Activated naive CD4-positive, alpha-beta T cell treated with anti-CD3 and anti-CD28 coated beads for 36 hours (primary cell): Measurements from ENCODE around the gene KIRREL1. TPM values are rescaled to one million over a fixed set of nuclear protein-coding genes. Genes with fewer than 3 reads are reported as not detected.

Experiments
- CTCF ChIA-PET: fragments of 350-600 bp; sonication (Branson Sonifier 250); formaldehyde crosslinking; loops from one replicate; lab custom pipeline; 2021; ENCODE audit warnings: antibody characterized with exemption; lab: Charles Lee
- DNase-seq: peaks from one replicate; pipeline ENCODE4 v3.0.0-alpha.2; 2020
- H3K27ac Mint-ChIP-seq: one replicate; pipeline ENCODE4 v1.8.0; 2021; ENCODE audit warnings: mild to moderate bottlenecking, mixed read lengths
- H3K27me3 Mint-ChIP-seq: one replicate; pipeline ENCODE4 v1.8.0; 2021; ENCODE audit warnings: low read depth, mixed read lengths
- H3K36me3 Mint-ChIP-seq: one replicate; pipeline ENCODE4 v1.8.0; 2021; ENCODE audit warnings: low read depth, mixed read lengths
- H3K4me1 Mint-ChIP-seq: one replicate; pipeline ENCODE4 v1.8.0; 2021; ENCODE audit warnings: low read depth, mixed read lengths
- H3K4me3 Mint-ChIP-seq: one replicate; pipeline ENCODE4 v1.8.0; 2021; ENCODE audit warnings: mild to moderate bottlenecking, moderate library complexity, mixed read lengths
- H3K9me3 Mint-ChIP-seq: one replicate; pipeline ENCODE4 v1.8.0; 2021; ENCODE audit warnings: mixed read lengths
- intact Hi-C: fragments of 100-400 bp; cut with micrococcal nuclease; formaldehyde crosslinking; loops from one replicate; pipeline ENCODE4 v1.15.1; 2023
- total RNA-seq, 2 experiments: library from RNA; stranded (reverse); gene quantifications; one replicate each; pipeline ENCODE4 v1.2.3, GENCODE V29; 2021

Gene KIRREL1
- under 1 TPM in 1 of 2 experiments, not detected in 1; 0.05 TPM for total RNA-seq

DNA sequence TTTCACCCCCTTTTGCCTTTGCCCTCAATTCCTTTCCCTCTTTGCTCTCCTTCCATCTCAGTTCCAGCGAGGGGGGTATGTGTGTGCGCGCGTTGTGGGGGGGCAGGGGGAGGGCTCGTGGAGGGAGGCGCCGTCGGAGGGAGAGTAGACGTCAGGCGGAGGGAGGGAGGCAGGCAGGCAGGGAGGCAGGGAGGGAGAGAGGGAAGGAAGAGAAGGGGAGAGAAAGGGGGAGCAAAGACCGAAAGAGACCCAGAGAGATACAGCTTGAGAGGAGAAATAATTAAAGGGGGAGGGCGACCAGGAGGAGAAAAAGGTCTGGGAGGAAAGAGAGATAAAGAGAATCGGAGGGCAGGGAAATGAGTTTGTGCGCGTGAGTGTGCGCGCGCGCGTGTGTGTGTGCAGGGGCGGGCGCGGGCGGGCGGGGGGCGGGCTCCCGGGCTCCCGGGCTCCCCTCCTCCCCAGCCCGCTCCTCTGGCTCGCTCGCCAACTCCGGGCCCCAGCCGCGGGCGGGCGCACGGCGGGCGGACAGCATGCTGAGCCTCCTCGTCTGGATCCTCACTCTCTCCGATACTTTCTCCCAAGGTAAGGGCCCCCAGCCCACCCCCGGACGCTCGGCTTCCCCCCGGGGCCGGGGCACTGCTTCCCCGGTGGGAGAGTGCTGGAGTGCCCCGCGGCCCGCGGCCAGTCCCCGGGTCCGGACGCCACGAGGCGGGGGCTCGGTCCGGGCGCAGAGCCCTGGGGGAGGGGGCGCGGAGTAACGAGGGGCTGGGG is at the start of gene KIRREL1:
KIRREL1 (plus strand) TSS at position 499 of the 771 bp plus-strand sequence; CDS start at position 531, 32 bp downstream.
- H3K4me3 Mint-ChIP-seq: peak within 1 kb of the TSS; percentile 66
- CTCF ChIA-PET: interaction anchor here (0.9 to 7.2 kb wide), 8 partner anchors 27 to 131 kb away, joined by 3 to 128 read pairs (median 16); no protein-coding TSS in a partner anchor
- H3K9me3 Mint-ChIP-seq: no peaks in the 10 kb centered on the region
- peaks cover 51% of the 10 kb centered on the region for H3K27me3 Mint-ChIP-seq
- no peak within 1 kb of the TSS for H3K27ac Mint-ChIP-seq
- DNase-seq: peak; percentile 5
- no peaks in the 10 kb centered on the region for H3K36me3 Mint-ChIP-seq
- H3K4me1 Mint-ChIP-seq: peaks cover 5% of the 10 kb centered on the region
- intact Hi-C loops: loop anchor here (2.0 to 10.0 kb wide), 3 partner anchors 31 to 1081 kb away; partner anchors contain the start of gene AIM2

DNA sequence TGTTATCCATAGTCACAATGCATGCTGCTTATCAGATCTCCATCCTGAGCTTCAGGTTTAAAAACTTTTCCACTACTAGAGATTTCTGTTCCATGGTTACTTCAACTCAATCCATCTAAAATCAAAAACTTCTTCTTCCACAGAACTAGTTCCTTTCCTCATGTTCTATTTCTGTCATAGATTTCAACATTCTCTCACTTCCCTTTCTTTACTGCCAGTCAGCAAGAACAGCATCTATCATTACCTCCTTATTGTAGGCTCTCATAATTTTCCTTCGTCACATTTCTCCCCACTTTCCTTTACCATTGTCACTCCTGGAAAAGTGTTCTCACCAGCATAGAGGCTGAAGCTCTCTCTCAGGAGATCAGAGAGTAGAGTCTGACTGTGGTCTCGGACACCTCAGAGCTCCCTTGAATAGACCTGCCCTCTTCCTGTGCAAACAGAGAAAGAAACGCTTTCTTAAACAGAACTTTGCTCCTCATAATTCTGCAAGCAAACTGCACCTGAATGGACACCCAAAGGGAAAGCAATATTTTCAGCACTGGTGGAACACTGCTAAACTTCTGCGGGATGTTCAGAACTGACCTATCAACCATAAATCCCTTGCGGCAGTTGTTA is 48.7 kb upstream of the KIRREL1 start:
- H3K9me3 Mint-ChIP-seq: no peaks in the 10 kb centered on the region
- intact Hi-C loops: no loop called here
- H3K36me3 Mint-ChIP-seq: no peaks in the 10 kb centered on the region
- H3K27ac Mint-ChIP-seq: no peak overlapping the region
- H3K4me3 Mint-ChIP-seq: no peak overlapping the region
- no peak for DNase-seq
- H3K4me1 Mint-ChIP-seq: no peaks in the 10 kb centered on the region
- peaks cover 15% of the 10 kb centered on the region for H3K27me3 Mint-ChIP-seq
- CTCF ChIA-PET: no interaction called here

DNA sequence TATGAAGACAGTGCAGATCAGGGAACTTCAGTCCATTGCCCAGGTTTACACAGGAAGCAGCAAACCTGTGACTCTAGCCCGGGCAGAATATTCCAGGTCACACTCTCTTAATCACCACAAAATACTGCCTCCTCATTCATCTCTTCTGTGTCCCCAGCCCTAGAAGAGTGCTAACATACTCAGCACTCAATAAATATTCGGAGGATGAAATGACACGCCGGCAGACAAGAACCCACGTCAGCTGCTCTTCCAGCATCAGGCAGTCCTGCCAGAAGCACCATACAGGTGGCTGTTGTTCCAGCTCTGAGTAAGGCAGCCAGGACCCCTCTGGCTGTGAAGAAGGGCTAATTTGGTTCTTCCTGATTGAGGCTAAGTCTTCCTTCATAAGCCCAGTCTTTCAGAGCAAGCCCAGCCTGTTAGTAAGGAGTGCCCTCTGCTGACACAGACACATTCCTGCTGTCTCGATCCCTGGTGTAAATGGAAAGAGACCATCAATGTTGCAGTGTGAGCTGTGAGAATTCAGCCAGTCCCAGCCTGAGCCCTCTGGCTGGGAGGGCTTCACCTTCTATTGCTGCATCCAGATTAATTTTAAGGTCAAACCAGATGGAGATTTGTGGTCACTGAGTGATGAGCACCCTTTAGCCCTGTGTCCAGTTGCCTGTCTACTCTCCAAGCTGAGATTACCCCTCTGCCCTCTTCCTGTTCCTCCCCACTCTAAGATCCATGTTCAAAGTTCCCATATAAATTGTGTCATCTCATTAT is 45.0 kb upstream of the KIRREL1 start:
- Mint-ChIP-seq H3K4me1 (no peaks in the 10 kb centered on the region), H3K27me3 (peaks cover 9% of the 10 kb centered on the region), H3K27ac (no peak overlapping the region), H3K4me3 (no peak overlapping the region), H3K9me3 (no peaks in the 10 kb centered on the region), H3K36me3 (no peaks in the 10 kb centered on the region)
- DNase-seq: peak; percentile 26
- intact Hi-C loops: loop anchor here (1.0 to 2.0 kb wide), 2 partner anchors 70 to 370 kb away; no protein-coding TSS in a partner anchor
- CTCF ChIA-PET: interaction anchor here (1.2 kb wide), 1 partner anchor 368 kb away, joined by 3 read pairs; no protein-coding TSS in a partner anchor

DNA sequence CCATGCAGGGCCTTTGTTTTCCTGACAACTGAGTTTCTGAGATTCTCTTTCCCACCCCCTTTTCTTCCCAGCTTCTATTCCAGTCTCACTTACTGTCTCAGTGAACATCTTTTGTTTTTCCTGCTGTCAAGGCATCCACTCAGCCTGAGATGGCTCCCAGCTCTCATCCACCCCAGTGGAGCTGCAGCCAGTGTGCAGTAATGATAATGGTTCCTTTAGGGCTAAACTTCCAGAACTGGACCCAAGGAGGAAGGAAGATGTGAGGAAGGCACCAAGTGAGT is 44.4 kb upstream of the KIRREL1 start:
- no peaks in the 10 kb centered on the region for H3K4me1 Mint-ChIP-seq
- no peaks in the 10 kb centered on the region for H3K36me3 Mint-ChIP-seq
- no peak overlapping the region for H3K27ac Mint-ChIP-seq
- no peaks in the 10 kb centered on the region for H3K9me3 Mint-ChIP-seq
- H3K4me3 Mint-ChIP-seq: no peak overlapping the region
- DNase-seq: no peak
- intact Hi-C loops: loop anchor here (2.0 kb wide), 1 partner anchor 370 kb away; no protein-coding TSS in a partner anchor
- peaks cover 9% of the 10 kb centered on the region for H3K27me3 Mint-ChIP-seq
- CTCF ChIA-PET: interaction anchor here (1.2 kb wide), 1 partner anchor 369 kb away, joined by 3 read pairs; no protein-coding TSS in a partner anchor

DNA sequence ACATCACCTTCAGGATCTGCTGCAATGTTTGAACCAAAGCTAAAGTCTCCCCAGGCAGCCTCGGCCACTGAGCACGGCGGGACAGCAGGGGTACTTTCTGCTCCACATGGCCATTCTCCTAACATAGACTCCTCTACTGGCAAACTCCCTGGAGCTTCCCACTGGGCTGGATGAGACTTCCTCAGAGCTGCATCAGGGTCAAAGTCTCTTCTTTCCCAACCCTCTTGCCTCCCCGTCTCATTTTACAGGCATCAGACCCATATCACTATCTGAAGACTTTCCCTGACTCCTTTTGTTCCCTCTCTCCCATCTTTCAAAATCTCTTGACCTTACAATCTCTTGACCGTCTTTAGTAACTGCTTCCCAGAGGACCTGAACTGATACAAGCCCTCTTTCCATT is 42.2 kb upstream of the KIRREL1 start:
- intact Hi-C loops: no loop called here
- Mint-ChIP-seq H3K4me3 (no peak overlapping the region), H3K27ac (no peak overlapping the region), H3K36me3 (no peaks in the 10 kb centered on the region), H3K9me3 (no peaks in the 10 kb centered on the region), H3K4me1 (no peaks in the 10 kb centered on the region), H3K27me3 (peaks cover 13% of the 10 kb centered on the region)
- CTCF ChIA-PET: interaction anchor here (1.1 to 2.6 kb wide), 3 partner anchors 11 to 40 kb away, joined by 3 to 12 read pairs (median 4); no protein-coding TSS in a partner anchor
- DNase-seq: no peak

DNA sequence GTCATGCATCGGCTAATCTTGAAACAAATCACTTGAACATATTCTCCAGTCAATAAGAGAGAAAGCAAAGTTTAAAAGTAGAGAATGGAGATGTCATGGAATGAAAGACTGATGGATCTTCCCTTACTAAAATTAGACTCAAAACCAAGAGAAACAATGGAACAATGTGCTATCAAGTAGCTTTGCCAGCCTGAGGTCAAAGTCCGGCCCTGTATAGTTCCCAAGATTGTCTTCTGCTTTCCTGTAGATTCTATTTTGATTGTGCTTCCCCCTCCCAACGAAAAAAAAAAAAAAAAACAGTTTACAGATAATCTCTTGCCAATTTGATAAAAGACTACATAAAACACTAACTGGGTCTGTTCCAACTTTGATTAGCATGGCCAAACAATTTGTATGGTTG is 40.8 kb upstream of the KIRREL1 start:
- H3K4me1 Mint-ChIP-seq: no peaks in the 10 kb centered on the region
- DNase-seq: no peak
- H3K27me3 Mint-ChIP-seq: peaks cover 18% of the 10 kb centered on the region
- H3K27ac Mint-ChIP-seq: no peak overlapping the region
- intact Hi-C loops: no loop called here
- CTCF ChIA-PET: no interaction called here
- no peaks in the 10 kb centered on the region for H3K9me3 Mint-ChIP-seq
- H3K4me3 Mint-ChIP-seq: no peak overlapping the region
- H3K36me3 Mint-ChIP-seq: no peaks in the 10 kb centered on the region

DNA sequence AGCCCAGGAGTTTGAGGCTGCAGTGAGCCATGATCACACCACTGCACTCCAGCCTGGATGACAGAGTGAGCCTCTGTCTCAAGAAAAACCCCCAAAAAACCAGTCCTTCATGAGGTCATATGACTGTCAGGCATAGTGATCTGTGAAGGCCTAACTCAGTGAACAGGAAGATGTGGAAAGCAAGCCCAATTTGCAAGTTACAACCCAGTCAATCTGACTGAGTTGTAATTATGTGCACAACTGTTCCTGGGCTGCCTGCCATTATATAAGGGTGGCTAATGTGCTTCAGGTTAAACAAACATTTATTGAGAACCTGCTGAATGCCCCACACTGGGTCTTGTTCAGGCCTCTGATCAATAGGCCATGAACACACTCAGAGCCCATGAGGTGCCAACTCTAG is 38.2 kb upstream of the KIRREL1 start:
- CTCF ChIA-PET: no interaction called here
- Mint-ChIP-seq H3K27me3 (peaks cover 20% of the 10 kb centered on the region), H3K9me3 (no peaks in the 10 kb centered on the region), H3K27ac (no peak overlapping the region), H3K4me1 (no peaks in the 10 kb centered on the region), H3K4me3 (no peak overlapping the region), H3K36me3 (no peaks in the 10 kb centered on the region)
- DNase-seq: no peak
- intact Hi-C loops: no loop called here

DNA sequence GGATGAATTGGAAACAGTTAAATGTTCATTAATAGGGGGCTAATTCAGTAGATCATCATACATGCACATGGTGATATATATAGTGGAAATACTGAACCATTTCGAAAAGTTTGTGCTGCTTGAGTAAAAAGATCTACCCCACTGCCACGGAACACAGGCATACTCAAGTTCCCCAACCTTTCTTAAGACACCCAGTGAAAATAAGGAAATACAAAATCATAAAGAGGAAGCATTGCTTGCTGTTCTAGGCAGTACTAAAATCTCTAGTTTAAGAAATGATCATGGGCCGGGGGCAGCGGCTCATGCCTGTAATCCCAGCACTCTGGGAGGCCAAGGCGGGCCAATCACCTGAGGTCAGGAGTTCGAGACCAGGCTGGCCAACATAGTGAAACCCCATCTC is 37.6 kb upstream of the KIRREL1 start:
- no peak for DNase-seq
- intact Hi-C loops: no loop called here
- Mint-ChIP-seq H3K27me3 (peaks cover 20% of the 10 kb centered on the region), H3K36me3 (no peaks in the 10 kb centered on the region), H3K27ac (no peak overlapping the region), H3K9me3 (no peaks in the 10 kb centered on the region), H3K4me1 (no peaks in the 10 kb centered on the region), H3K4me3 (no peak overlapping the region)
- CTCF ChIA-PET: no interaction called here

DNA sequence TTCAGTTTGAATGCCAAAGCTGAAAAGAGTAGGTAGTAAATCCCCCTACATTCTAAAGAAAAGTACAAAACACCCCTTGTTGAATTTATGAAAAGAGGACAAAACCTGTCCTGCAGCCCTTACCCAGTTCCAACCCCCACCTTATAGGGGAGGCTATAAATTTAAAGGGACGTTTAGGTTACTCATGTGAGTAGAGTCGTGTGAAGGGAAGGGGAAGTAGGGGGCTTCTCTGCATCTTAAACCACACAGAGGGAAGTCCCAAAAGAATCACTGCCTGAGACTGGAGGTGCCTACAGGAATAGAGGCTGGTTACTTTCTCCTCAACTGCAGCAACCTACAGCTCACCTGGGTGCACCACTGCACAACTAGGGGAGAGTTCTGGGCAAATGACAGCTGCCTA is 36.7 kb upstream of the KIRREL1 start:
- Mint-ChIP-seq H3K27ac (no peak overlapping the region), H3K4me3 (no peak overlapping the region), H3K27me3 (peaks cover 17% of the 10 kb centered on the region), H3K36me3 (no peaks in the 10 kb centered on the region), H3K4me1 (no peaks in the 10 kb centered on the region), H3K9me3 (no peaks in the 10 kb centered on the region)
- no peak for DNase-seq
- intact Hi-C loops: no loop called here
- CTCF ChIA-PET: no interaction called here

DNA sequence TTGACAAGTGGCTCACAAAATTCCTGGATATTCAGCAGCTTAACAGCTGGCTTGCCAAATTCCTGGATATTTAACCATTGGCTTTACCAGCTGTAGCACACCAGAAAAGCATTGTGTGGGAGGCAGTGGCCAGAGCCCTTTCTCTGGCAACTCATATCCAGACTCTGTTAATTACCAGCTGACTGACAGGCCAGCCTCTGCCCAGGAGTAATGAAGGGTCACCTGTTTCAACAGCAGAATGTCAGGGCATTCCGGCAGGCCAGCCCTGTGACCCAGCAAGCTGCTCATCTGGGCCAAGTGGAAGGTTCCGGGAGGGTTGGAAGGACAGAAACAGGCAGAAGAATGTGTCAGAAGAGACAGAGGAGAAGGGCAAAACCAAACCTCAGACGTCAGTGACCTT is 35.2 kb upstream of the KIRREL1 start:
- Mint-ChIP-seq H3K36me3 (no peaks in the 10 kb centered on the region), H3K4me1 (no peaks in the 10 kb centered on the region), H3K4me3 (no peak overlapping the region), H3K27me3 (peaks cover 17% of the 10 kb centered on the region), H3K9me3 (no peaks in the 10 kb centered on the region), H3K27ac (no peak overlapping the region)
- DNase-seq: no peak
- CTCF ChIA-PET: interaction anchor here (0.9 to 1.8 kb wide), 4 partner anchors 9 to 378 kb away, joined by 3 to 8 read pairs (median 4); no protein-coding TSS in a partner anchor
- intact Hi-C loops: no loop called here

DNA sequence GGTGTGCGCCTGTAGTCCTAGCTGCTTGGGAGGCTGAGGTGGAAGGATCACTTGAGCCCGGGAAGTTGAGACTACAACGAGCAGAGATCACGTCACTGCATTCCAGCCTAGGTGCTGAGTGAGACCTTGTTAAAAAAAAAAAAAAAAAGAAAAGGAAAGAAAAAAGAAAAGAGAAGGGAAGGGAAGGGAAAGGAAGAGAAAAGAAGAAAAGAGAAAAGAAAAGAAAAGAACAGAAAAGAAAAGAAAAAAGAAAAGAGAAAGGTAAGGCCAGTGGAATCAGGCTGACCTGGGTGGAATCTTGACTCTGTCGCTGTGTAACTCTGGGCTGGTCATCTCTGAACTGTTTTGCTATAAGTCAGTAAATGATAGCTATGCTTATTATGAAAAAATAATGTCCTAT is 33.7 kb upstream of the KIRREL1 start:
- DNase-seq: no peak
- intact Hi-C loops: no loop called here
- Mint-ChIP-seq H3K4me1 (no peaks in the 10 kb centered on the region), H3K36me3 (no peaks in the 10 kb centered on the region), H3K27me3 (peaks cover 19% of the 10 kb centered on the region), H3K9me3 (no peaks in the 10 kb centered on the region), H3K4me3 (no peak overlapping the region), H3K27ac (no peak overlapping the region)
- CTCF ChIA-PET: interaction anchor here (0.8 to 2.2 kb wide), 4 partner anchors 8 to 165 kb away, joined by 3 to 10 read pairs (median 4); no protein-coding TSS in a partner anchor

DNA sequence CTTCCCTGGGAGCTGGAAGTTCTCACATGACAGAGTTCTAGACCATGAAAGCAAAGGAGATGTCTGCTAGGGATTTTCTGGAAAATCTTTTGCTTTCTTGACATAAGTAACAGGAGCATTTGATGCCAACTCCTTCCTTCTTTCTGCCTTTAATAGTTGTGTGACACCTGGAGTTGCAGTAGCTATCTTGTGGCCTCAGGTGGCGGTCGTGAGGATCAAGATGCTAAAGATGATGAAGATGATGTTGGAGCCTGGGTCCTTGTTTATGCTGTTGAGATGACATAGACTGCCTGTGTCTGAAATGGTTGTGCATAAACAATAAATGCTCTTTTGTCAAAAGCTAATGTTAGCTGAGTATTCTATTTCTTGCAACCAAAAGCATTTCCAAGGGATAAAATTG is 32.7 kb upstream of the KIRREL1 start:
- H3K4me1 Mint-ChIP-seq: no peaks in the 10 kb centered on the region
- H3K27ac Mint-ChIP-seq: no peak overlapping the region
- H3K27me3 Mint-ChIP-seq: peaks cover 16% of the 10 kb centered on the region
- H3K9me3 Mint-ChIP-seq: no peaks in the 10 kb centered on the region
- no peak overlapping the region for H3K4me3 Mint-ChIP-seq
- CTCF ChIA-PET: interaction anchor here (0.8 to 2.2 kb wide), 5 partner anchors 9 to 164 kb away, joined by 3 to 10 read pairs (median 4); no protein-coding TSS in a partner anchor
- intact Hi-C loops: no loop called here
- H3K36me3 Mint-ChIP-seq: no peaks in the 10 kb centered on the region
- no peak for DNase-seq
